ENCODE results near the gene ACSF2.
"Not testable (repeated sequence)": the region's sequence is repeated elsewhere in the genome, so short reads cannot be mapped to it uniquely, and the experiment has no call there.

Gene ACSF2

DNA sequence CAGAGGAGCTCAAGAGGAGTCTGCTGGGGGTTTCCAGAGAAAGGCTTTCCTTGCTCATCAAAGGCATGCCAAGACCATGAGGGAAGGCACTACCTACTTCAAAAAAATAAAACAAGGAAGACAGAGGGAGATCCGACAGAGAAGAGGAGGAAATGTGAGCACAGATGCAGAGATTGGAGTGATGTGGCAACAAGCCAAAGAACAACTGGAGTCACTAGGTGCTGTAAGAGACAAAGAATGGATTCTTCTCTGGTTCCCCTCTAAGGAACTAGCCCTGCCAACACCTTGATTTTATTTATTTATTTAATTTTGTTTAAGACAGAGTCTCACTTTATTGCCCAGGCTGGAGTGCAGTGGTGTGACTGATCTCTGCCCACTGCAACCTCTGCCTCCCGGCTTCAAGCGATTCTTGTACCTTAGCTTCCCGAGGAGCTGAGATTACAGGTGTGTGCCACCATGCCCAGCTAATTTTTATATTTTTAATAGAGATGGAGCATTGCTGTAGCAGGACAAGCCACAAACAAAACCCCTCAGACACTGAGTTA lies 13.8 kb upstream of the ACSF2 start:
- no peak for DNase-seq (ENCODE audit: low read depth)

DNA sequence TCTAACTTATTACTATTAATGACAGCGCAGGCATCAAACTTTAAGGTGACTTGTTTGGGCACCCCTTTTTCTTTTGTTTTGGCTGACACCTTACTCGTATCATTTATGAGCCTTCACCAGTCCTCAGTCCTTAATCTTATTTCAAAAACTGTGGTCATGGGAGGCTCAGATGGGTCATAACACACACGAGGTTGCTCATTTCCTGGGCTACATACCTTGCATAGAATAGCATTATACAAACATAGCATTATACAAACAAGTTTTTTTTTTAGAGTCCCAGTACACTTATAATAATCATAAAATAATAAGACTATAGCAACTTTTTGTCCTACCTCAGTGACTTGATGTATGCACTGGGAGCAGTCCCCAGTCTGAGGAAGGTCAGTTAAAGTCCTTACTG lies 11.2 kb upstream of the ACSF2 start:
- DNase-seq (ENCODE audit: low read depth) = no peak

DNA sequence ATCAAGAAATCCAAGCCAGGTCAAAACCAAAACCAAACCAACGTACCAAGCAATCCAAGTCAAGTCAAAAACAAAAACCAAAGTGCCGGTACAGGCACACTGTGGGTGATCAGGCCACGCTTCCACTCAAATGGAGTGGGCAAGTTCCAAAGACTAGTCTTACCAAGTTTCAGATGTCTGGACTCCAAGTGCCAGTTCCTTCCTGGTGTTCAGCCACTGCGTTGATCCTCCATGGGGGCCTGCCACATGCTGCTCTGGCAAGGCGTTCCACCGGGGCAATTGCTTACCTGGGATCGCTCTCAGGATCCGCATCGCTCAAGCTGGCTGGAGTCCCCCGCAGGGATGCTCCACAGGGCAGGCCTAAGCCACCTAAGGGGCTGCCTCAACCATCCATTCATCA lies 6.4 kb upstream of the ACSF2 start:
- DNase-seq (ENCODE audit: low read depth) = not testable (repeated sequence)

DNA sequence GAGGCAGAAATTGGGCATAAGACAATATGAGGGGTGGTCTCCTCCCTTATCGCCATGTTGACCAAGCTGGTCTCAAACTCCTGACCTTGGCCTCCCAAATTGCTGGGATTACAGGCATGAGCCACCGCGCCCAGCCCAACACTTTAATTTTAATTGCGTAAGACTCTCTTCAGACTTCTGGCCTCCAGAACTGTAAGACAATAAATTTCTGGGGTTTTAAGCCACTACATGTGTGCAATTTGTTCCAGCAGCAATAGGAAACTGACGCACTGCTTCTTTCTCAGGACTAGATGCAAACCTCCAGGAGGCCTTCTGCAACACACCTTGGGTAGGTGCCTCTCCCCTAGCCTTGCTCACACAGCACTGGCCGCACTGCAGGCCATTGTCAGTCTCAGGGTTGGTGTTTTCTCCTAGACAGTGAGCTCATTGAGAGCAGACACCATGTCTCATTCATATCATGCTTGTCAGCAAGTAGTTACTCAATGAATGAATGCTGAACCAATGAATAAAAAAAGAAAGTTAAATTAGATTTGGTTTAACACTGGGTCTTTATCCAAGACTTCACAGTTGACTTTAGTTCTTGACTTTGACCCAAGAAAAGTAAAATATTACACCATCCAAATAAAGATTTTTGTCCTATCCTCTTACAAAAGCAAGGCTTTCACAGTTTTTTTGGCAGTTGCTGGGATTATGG lies 5.5 kb upstream of the ACSF2 start:
- no peak for DNase-seq (ENCODE audit: low read depth)

DNA sequence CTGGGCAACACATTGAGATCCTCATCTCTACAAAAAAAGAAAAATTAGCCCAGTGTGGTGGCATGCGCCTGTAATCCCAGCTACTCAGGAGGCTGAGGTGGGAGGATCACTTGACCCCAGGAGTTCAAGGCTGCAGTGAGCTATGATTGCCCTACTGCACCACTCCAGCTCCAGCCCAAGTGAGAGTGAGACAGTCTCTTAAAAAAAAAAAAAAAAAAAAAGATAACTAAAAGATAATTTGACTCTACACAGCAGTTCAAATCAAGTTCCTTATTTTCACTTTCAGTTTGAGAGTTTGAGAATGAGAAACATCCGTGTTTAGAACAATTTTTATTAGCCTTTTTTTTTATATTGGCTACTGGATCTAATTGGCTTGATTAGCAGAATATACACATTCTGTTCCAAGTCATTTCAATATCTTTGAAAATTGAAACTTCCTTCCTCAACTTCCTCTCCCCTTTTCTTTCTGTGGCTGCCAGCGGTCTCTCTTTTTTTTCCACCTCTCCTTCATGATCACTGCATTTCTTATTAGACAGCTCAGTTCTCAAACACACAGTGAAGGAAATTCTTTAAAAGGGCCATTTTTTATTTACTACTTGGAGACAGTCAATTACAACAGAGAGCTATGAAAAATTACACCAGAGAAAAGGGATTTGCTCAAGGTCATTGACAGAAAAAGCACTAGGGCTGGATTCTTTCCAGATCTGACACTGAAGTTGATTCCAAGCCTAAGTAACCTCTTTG lies 4.5 kb upstream of the ACSF2 start:
- DNase-seq (ENCODE audit: low read depth) = no peak

DNA sequence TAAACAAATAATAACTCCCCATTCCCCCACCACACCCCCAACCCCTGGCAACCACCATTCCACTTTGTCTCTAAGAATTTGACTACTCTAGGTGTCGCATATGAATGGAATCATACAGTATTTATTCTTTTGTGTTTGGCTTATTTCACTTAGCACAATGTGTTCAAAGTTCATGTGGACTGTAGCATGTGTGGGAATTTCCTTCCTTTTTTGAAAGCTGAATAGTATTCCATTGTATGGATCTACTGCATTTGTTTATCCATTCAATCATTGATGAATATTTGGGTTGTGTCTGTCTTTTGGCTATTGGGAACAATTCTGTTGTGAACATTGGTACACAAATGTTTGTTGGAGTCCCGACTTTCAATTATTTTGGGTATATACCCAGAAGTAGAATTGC lies 3.3 kb upstream of the ACSF2 start:
- no peak for DNase-seq (ENCODE audit: low read depth)

DNA sequence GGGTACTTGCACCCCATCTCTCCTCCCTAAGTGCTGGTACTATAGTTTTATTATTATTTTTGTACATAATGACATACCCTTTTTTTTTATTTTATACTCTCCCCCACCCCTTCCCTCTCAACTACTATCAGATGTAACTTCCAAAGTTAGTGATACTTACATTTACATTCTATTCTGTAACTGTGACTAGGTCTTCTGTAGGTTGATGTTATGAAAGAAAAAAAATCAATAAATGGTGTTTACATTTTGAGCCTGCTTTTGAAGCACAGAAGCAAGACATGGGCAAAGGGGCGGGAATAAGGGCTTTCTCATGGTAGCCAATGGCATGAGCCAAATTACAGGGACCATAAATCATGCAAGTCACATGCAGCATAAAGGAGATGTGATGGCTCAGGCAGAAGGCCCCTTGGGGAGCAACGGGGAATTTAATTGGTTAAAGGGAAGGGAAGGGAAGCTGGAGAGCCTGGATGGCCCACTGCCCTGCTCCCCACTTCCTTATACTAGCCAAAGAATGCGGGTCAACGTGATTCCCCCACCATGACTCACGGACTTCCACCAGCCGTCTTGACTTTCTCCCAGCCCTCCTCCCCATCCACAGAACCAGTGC lies 2.4 kb upstream of the ACSF2 start:
- DNase-seq (ENCODE audit: low read depth) = no peak

DNA sequence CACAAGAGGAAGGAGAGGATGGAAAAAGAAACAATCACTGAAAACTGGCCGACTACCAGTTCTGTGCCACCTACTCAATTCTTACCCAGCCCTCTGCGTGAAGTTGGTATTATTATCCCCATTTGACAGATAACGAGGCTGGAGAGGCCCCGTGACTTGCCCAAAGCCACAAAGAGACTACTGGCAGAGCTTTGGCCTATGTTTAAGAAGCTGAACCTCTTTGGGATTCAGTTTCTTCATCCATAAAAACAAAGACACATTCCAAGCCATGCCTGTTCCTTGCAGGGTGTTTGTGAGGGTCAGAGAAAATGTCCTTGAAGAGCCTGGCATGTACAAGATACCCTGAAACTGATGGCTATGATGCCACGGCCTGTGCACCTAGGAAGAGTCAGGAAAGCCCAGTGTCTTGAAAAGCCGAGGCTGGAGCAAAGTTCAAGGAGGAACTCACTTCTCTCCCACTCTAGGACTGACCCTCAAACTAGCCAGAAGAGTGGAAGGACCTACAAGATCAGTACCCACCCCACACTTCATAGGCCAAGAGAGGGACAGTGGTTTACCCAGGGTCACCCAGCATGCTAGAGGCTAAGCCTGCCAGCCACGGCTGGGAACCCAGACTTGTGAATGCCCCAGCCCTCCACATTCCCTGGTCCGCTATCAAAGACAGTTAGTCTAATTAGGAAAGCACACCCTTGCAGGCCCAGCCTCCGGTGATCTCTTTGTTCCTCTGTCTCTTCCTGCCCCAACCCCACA lies 1.6 kb upstream of the ACSF2 start:
- DNase-seq (ENCODE audit: low read depth) = no peak

DNA sequence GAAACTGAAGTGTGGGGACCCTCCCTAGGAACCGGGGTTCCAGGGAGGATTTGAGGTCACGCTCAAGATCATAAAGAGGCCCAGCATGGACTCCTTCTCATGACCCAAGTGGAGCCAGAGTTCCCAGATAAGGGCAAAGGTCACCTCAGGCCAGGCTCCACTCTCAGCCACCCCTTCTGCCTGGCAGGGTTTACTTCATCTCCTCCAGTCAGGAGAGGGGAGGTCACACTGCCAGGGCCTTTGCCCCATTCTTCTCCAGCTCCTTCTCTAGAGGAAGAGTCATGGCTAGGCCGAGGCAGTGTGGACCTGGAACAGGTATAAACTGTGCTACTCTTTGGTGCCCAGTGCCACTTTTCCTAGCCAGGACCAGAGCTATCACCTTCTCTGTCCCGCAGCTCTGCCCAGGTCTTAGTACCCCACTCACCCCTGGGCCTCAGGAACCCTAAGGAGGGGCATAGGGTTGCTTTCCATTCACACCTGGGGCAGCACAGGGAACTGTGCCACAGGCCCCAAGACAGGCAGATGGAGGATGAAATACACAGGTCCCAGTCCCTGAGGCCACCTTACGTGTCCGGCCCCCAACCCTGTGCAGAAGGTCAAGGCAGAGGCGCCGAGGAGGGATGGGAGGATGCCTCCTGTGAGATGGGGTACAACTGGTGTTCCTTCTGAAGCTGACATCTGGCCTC lies 879 bp upstream of the ACSF2 start:
- DNase-seq (ENCODE audit: low read depth) = no peak

DNA sequence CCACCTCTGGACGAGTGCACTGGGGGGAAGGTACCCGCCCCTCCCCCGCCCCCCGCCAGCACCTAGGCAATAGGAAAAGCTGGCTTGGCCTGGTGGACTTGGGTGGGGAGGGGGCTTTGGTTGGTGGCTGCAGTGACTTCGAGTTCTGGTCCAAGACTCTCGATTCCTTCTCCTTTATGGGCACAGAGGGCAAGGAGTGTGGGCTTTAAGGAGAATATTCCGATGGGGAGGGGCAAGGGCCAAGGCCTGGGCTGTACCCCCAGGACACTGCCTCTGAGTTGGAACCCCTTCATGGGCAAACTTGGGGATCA lies 409 bp downstream of the ACSF2 start:
- DNase-seq (ENCODE audit: low read depth) = no peak

DNA sequence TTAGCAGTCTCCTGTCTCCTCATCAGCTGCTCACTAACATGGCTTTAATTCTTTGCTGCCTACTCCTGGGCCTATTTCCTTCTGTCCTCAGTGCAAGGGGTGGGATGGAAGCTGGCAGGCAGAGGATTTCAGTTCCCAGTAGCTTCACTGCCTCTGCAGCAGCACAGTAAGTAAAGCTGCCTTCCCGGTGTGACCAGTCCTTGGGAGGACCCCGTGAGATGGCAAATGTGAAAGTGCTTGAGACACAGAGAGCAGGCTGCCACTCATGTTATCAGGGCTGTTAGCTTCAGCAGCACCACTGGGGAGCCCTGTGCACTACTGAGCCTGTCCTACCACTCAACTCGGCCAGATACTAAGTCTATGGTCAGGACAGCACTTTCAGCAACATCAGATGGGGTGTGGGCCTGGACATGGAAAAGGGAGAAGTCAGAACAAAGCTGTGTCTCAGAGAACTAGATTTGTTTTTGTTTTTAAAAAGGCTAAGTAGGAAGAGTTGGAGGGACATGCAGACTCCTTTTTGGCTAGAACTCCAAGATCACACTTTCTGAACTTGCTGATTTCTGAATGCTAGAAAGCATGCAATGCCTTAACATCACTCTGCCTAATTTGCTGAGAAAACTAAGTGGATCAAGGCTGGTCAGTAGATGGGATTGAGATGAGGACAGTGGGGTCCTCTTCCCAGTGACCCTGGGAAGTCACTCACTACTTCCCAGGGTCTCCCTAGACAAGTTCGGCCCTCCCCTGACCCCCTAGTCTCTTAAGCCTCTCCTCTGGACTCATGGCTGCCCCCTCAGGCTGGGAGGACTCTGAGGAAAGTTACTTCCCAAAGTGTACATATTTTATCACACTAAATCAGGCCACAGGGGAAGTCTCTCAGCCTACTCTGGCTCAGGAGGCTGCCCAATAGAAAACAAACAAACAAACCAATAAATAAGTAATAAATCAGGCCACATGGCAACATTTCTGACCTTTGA lies 1.1 kb downstream of the ACSF2 start:
- DNase-seq (ENCODE audit: low read depth) = no peak

DNA sequence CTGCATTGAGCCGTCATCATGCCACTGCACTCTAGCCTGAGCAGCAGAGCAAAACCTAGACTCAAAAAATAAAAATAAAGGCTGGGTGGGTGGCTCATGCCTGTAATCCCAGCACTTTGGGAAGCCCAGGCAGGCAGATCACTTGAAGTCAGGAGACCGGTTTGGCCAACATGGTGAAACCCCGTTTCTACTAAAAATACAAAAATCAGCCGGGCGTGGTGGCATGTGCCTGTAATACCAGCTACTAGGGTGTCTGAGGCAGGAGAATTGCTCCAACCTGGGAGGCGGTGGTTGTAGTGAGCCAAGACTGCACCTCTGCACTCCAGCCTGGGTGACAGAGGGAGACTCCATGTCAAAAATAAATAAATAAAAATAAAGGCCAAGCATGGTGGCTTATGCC lies 2.1 kb downstream of the ACSF2 start:
- DNase-seq (ENCODE audit: low read depth) = not testable (repeated sequence)

DNA sequence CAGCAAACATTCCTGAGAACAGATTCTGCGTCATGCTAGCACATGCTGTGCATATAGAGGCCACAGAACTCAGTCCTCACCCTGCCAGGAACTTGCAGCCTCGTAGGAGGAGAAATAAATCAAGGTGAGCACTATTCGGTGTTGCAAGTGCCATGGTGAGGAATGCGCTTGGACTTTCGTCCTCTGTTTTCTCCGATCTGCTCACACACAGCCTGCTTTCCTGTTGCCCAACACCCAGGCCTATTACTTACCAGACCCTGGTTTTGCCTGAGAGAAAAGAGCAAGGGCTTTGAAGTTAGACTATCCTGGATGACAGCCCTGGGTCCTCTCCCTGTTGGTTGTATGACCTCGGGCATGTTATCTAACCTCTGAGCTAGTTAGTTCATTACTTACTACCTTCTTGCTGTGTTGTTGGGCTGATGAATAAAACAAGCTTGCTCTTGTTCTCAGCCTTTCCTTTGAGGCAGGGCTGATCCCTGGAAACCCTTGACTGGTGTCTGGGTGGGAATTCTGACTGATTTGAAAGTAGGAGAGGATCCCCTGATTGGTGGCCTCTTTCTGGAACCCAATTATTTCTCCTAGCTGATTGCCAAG lies 2.9 kb downstream of the ACSF2 start:
- no peak for DNase-seq (ENCODE audit: low read depth)

DNA sequence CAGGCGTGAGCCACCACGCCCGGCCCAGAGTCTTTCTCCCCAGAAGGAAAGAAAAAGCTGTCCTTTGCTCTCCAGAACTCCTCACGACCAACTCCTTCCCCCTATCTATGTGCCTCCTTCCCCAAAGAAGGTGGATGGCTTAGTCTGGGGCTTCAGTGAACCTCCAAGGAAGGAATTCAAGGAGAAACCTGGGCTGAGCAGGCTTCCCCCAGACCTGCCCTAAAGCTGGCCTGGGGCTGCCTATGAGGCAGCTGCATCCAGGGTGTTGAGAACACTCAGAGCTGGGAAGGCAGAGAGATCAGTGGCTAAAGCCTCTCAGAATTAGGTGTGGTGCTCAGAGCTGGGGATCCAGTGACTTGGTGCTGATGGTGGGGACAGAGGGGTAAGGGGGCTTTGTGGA lies 3.8 kb downstream of the ACSF2 start:
- DNase-seq (ENCODE audit: low read depth) = no peak

DNA sequence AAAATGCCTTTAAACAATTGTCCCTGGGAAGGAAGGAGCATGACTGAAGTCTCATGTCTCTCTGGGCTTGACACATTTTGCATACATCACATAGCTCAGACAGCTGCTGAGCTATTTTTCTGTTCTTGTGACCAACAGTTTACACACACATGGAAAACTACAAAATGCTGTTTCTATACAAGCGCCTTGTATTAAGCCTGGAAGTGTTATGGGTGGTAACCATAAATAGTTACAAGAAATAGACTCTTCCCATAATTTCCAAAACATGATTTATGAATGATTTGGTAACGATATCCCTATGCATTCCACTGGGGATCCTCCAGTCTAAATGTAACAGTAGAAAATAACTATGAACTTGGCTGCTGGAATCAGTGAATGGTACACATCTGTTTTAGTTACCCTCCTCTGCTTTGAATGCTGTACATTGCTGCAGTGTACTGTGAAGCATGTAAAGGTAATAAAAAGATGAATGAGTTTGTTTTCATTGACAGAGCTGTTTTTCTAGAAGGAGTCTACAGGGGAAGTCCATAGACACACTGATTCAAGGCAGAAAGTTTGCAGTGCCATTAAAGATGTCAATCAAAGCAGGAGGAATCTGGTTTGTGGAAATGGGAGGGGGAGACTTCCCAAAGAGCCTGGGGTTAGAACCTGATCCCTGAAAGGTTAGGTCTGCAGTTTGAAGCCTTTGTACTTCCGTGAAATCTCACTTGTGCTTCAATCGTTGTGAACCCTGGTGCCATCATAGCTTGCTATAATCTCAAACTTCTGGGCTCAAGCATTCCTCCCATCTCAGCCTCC lies 5.0 kb downstream of the ACSF2 start:
- DNase-seq (ENCODE audit: low read depth) = no peak

DNA sequence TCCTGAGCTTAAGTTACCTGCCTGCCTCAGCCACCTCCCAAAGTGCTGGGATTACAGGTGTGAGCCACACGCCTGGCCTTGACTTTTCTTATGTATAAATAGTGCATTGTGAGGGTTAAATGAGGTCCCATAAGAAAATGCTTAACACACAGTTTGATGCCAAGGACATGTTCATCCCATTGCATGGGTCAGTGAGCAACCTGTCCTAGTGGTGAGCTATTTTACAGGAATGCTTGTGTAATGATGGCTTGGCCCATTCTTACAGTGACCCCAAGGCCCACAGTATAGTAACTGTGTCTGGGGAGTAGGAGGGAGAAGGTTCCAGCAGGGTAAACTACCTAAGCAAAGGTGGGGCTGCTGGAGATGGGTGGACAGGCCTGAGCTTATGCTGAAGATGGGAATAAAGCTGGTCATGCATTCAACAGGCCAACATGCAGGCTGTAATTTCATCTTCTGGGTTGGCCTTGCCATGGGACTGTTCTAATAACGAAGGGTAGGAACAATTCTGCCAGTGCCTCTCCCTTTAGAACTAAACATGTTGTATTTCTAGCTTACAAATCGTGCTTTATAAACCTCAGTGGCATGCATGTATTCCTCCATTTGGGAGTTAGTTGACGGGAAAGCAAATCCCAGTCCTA lies 6.2 kb downstream of the ACSF2 start:
- DNase-seq (ENCODE audit: low read depth) = no peak

DNA sequence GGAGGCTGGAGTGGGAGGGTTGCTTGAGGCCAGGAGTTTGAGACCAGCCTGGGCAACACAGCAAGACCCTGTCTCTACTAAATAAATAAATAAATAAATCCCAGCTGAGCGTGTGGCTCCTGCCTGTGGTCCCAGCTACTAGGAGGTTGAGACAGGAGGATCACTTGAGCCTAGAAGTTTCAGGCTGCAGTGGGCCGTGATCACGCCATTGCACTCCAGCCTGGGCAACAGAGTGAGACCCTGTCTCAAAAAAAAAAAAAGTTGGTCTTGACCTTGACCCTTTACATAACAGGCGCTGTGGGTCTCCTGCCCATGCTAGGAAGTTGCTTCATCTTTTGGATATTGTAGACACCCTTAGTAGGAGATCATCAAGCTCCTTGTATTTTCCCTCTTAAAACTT lies 11.4 kb downstream of the ACSF2 start:
- DNase-seq (ENCODE audit: low read depth) = no peak

DNA sequence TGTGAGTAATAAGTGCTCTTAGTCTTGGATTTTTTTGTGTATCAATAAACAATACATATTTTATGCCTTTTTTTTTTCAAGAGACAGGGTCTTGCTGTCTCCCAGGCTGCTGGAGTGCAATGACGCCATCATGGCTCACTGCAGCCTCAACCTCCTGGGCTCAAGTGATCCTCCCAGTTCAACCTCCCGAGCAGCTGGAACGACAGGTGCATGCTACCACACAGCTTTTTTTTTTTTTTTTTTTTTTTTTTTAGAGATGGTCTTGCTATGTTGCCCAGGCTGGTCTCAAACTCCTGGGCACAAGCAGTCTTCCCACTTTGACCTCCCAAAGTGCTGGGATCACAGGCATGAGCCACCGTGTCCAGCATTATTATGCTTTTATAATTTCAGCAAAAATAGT lies 13.0 kb downstream of the ACSF2 start:
- DNase-seq (ENCODE audit: low read depth) = no peak

DNA sequence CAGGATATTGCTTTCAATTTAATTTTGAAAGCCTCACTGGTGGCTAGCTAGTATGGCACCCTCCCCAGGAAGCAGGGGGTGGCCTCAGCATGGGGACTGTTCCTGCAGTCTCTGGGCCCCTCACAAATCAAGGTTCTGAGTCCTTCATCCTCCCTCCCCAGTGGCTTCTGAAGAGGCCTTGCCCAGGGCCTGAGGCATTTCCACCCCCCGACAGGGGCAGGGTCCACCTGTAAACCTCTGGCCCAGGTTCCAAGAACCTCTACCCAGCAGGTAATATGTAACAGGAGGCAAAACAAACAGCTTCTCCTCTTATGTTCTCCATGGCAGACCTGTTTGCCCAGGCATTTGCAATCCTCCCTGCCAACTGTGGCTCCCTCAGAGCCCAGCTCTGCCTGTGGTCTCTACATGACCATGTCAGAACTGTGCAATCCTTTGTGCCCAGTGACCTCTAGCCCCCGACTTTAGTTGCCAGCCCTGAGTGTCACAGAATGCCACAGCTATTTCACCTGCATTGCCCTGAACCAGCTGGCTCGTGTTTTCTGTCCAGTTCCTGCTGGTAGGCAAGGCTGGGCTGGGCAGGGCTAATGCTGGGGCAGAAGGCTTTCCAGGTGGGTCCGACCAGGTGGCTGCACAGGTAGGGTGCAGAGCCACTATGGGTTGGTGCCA lies 14.3 kb downstream of the ACSF2 start:
- no peak for DNase-seq (ENCODE audit: low read depth)

Data from activated T-helper 1 cell treated with Interleukin-2 at 50 U/mL for 16 hours (primary cell).